SK-N-SH treated with all-trans-retinoic acid at 6 μM for 48 hours (cell line): ENCODE results near the gene RRN3.
A peak's percentile ranks its signal among the peaks of the same experiment; 100 is the strongest.
"Not testable (repeated sequence)": the region's sequence is repeated elsewhere in the genome, so short reads cannot be mapped to it uniquely, and the experiment has no call there.

Experiments
- ATAC-seq: fragments of 200-7000 bp; cut with Tn5 transposase; 3 replicates; pipeline ENCODE4 v1.9.1; 2020; ENCODE audit warnings: mild to moderate bottlenecking, moderate library complexity
- BACH2 ChIP-seq: fragments of 250-450 bp; sonication (Bioruptor Pico); IDR thresholded peaks from 2 replicates; pipeline ENCODE4 v1.9.0; 2021; ENCODE audit warnings: mild to moderate bottlenecking, borderline replicate concordance
- ESRRG ChIP-seq: fragments of 250-450 bp; sonication (Bioruptor Pico); IDR thresholded peaks from 2 replicates; pipeline ENCODE4 v1.6.1; 2021; ENCODE audit warnings: mild to moderate bottlenecking
- GLIS3 ChIP-seq: fragments of 250-450 bp; sonication (Bioruptor Pico); IDR thresholded peaks from 2 replicates; pipeline ENCODE4 v1.5.0; 2020; ENCODE audit warnings: mild to moderate bottlenecking, moderate library complexity
- OSR1 ChIP-seq: fragments of 250-450 bp; sonication (Bioruptor Pico); IDR thresholded peaks from 2 replicates; pipeline ENCODE4 v1.8.0; 2022; ENCODE audit warnings: moderate library complexity, mild to moderate bottlenecking, inconsistent platforms
- PPARA ChIP-seq: fragments of 250-450 bp; sonication (Bioruptor Pico); IDR thresholded peaks from 2 replicates; pipeline ENCODE4 v1.5.0; 2020; ENCODE audit warnings: mild to moderate bottlenecking, borderline replicate concordance
- RARB ChIP-seq: fragments of 250-450 bp; sonication (Bioruptor Pico); IDR thresholded peaks from 2 replicates; pipeline ENCODE4 v1.8.0; 2021; ENCODE audit warnings: mild to moderate bottlenecking, moderate library complexity
- ZFP30 ChIP-seq: fragments of 450-650 bp; formaldehyde crosslinking; IDR thresholded peaks from 2 replicates; pipeline ENCODE4 v1.5.0; 2022; ENCODE audit warnings: mild to moderate bottlenecking, moderate library complexity
- ZNF565 ChIP-seq: fragments of 450-650 bp; formaldehyde crosslinking; conservative IDR thresholded peaks from 2 replicates; pipeline ENCODE4 v1.5.0; 2020; ENCODE audit warnings: low read depth, mild to moderate bottlenecking, moderate library complexity
- ZNF8 ChIP-seq: fragments of 450-650 bp; formaldehyde crosslinking; IDR thresholded peaks from 2 replicates; pipeline ENCODE4 v1.5.0; 2020; ENCODE audit warnings: mild to moderate bottlenecking, moderate library complexity
- TF ChIP-seq, protein P1 (sequence below): fragments of 250-450 bp; sonication (Bioruptor Pico); IDR thresholded peaks from 2 replicates; pipeline ENCODE4 v1.8.0; 2020; ENCODE audit warnings: mild to moderate bottlenecking, moderate library complexity, borderline replicate concordance
- TF ChIP-seq, protein P2 (sequence below): fragments of 250-450 bp; sonication (Bioruptor Pico); IDR thresholded peaks from 2 replicates; pipeline ENCODE4 v1.8.0; 2021; ENCODE audit warnings: low read depth, mild to moderate bottlenecking, moderate library complexity, borderline replicate concordance

The RRN3 gene

GRCh38 chr16:15099366-15099909, 5.4 kb upstream of the RRN3 start:
- ATAC-seq: not testable (repeated sequence)

DNA sequence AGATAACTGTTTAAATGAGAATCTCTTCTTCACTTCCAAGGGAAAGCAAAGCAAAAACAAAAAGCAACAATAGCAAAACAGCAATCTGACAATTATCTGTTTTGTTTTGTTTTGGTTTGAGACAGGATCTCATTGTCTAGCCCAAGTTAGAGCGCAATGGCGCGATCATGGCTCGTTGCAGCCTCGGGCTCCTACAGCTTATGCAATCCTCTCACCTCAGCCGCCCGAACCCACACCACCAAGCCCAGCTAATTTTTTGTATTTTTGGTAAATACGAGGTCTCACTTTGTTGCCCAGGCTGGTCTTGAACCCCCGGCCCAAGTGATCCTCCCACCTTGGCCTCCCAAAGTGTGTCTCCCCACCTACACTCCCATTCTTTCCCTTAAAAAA, 2.5 kb upstream of the RRN3 start:
- not testable (repeated sequence) for ATAC-seq

DNA sequence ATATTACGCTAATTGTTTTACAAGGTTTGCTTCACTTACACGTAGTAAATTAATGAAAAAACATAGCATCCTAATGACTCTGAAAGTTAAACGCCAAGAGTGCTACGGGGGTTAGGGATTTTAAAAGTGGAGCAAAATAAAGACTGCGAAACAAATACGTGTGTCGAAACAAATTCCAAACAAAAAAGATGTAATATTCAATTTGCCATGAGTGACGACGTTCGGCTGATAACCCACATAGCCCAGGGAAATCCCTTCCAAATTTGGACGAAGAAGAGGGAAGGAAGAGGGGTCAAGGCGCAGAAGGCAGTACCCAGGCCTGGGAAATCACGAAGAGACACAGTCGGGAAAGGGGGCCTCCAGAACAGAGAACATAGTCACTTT, 509 bp downstream of the RRN3 start:
- ATAC-seq: not testable (repeated sequence)

DNA sequence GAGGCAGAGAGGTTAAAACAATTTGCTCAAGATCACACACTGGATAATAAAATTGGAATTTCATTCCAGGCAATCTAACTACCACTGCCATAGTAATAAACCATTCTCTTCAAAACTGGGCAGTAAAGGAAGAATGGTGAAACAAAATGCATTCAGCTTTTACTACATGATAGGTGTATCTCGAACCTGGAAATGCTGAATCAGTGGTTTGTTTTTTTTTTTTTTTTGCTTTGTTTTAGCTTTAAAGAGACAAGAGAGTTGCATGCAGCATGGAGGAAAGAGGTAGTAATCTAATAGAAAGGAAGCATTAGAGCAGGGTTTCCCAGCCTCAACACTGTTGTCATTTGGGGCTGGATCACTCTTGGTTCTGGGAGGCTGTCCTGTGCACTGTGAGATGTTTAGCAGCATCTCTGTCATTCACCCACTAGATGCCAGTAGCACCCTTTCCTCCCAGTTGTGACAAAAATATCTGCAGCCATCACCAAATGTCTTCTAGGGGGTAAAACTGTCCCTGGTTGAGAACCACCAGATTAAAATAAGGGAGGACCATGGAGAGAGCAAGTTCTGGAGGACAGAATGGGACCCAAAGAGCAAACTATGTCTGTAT, 3.3 kb downstream of the RRN3 start:
- ATAC-seq: not testable (repeated sequence)

- not testable (repeated sequence) for ATAC-seq
Measured at GRCh38 chr16:15082788-15083187, 11.3 kb downstream of the RRN3 start.

DNA sequence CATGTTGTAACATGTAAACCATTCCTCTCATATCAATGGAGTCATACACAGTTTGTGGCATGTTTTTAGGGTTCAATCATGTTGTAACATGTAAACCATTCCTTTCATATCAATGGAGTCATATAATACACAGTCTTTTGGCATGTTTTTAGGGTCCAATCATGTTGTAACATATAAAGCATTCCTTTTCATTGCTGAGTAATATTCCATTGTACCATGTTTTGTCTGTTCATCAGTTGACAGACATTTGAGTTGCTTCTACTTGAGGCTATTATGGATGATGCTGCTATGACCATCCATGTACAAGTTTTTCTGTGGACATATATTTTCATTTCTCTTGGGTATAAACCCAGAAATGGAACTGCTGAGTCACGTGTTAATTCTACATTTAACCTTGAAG, 13.2 kb downstream of the RRN3 start:
- not testable (repeated sequence) for ATAC-seq

DNA sequence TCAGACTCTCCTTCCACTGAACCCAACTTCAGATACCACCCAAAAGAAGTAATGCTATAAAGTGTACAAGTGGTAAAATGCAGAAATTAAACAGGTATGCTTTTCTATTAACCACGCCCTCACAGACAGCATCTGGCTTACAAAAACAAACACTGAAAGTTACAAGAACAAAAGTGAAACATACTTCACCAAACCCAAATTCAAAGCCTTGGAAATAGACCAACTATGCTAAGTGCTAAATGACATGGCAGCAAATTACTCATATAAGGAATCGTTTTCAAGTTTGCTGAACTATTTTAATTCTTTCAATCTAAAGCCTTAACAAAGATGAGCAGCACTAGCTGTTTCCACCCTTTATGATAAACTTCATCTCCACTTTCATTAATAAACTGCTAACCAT, 17.9 kb downstream of the RRN3 start:
- ATAC-seq: not testable (repeated sequence)

DNA sequence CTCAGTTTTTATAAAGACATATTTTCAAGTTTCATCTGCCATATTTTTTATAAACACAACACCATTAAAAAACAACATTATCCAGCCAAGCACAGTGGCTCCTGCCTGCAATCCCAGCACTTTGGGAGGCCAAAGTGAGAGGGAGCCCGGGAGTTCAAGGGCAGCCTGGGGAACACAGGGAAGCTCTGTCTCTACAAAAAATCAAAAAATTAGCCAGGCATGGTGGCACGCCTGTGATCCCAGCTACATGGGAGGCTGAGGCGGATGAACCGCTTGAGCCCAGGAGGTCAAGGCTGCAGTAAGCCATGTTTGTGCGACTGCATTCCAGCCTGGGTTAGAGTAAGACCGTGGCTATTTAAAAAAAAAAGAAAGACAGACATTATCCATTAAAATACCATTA, 21.0 kb downstream of the RRN3 start:
- ATAC-seq: no peak; the same call in 2 of the 3 replicates
- TF ChIP-seq, protein P1, sequence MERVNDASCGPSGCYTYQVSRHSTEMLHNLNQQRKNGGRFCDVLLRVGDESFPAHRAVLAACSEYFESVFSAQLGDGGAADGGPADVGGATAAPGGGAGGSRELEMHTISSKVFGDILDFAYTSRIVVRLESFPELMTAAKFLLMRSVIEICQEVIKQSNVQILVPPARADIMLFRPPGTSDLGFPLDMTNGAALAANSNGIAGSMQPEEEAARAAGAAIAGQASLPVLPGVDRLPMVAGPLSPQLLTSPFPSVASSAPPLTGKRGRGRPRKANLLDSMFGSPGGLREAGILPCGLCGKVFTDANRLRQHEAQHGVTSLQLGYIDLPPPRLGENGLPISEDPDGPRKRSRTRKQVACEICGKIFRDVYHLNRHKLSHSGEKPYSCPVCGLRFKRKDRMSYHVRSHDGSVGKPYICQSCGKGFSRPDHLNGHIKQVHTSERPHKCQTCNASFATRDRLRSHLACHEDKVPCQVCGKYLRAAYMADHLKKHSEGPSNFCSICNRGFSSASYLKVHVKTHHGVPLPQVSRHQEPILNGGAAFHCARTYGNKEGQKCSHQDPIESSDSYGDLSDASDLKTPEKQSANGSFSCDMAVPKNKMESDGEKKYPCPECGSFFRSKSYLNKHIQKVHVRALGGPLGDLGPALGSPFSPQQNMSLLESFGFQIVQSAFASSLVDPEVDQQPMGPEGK: no peak
- TF ChIP-seq OSR1 (CRISPR knock-in tag) (no peak), RARB (no peak), PPARA (CRISPR knock-in tag) (no peak), ZFP30 (no peak), GLIS3 (CRISPR knock-in tag) (no peak), ZNF565 (CRISPR knock-in tag) (no peak), ZNF8 (CRISPR knock-in tag) (no peak), ESRRG (CRISPR knock-in tag) (no peak), BACH2 (no peak)
- TF ChIP-seq, protein P2, sequence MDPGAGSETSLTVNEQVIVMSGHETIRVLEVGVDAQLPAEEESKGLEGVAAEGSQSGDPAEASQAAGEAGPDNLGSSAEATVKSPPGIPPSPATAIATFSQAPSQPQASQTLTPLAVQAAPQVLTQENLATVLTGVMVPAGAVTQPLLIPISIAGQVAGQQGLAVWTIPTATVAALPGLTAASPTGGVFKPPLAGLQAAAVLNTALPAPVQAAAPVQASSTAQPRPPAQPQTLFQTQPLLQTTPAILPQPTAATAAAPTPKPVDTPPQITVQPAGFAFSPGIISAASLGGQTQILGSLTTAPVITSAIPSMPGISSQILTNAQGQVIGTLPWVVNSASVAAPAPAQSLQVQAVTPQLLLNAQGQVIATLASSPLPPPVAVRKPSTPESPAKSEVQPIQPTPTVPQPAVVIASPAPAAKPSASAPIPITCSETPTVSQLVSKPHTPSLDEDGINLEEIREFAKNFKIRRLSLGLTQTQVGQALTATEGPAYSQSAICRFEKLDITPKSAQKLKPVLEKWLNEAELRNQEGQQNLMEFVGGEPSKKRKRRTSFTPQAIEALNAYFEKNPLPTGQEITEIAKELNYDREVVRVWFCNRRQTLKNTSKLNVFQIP: no peak

DNA sequence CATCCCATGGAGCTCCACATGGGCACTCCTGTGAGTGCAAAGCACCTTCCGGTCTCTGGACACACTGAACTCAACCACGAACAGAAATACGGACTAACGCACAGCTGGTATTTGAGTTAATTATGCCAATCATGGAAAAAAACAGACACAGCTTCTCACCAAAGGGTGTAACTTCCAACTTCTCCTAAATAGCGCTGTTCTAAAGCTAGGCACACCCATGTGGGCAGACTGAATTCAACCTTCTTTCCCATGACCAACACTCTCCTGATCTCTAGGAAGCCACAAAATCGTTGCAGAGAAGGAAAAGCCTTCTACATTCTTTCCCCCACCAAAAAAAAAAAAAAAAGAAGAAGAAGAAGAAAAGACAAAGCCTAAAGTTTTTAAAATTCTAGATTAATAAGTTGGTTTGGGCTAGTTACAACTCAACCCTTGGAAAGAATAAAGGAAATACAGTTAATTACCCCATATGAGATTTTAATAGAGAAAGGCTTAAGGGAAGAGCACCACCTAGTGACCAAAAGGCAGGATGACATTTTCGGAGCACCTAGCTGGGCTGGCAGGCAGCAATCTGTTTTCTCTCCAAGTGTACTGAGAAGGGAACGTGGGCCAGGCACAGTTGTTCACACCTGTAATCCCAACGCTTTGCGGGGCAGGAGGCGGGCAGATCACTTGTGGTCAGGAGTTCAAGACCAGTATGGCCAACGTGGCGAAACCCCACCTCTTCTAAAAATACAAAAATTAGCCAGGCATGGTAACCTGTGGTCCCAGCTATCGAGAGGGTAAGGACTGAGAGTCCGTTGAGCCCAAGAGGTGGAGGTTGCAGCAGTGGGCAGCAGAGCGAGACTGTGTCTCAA, 21.9 kb downstream of the RRN3 start:
- ATAC-seq: peak; percentile 92

DNA sequence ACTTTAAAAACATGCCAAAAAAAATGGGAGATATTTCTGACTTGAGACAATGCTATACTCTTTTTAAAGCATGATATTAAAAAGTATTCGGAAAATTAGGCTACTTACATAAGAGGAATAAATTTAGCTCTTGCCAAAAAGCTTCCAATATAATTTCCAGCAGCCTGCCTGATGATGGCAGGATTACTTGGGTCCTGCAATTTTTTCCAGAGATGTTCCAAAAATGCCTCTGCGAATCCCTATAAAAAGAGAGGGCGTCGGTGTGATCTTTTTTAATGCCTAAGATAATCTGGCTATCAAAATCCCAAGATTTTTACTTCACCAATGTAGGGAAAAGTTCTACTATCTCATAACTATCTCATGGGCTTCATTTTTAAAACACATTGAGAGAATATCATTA, 23.1 kb downstream of the RRN3 start:
- ATAC-seq: not testable (repeated sequence)

- not testable (repeated sequence) for ATAC-seq
Measured at GRCh38 chr16:15066690-15067089, 27.4 kb downstream of the RRN3 start.

DNA sequence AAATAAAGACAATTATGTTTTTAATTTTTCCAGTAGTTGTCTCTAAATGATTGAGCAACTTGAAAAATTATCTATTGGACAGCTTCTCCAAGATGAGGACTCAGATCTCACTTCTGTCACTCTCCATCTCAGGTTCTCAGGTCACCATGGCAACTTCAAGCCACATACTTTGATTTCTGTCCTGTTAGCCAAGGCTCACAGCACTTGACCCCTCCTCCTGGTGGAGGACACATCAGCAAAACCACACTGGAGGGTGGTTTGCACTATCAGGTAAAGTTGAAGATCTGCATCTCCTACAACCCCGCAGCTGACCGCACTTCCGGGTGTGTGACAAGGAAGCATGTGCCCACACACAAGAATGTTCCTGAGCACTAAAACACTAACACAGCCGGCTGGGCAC, 28.1 kb downstream of the RRN3 start:
- not testable (repeated sequence) for ATAC-seq

DNA sequence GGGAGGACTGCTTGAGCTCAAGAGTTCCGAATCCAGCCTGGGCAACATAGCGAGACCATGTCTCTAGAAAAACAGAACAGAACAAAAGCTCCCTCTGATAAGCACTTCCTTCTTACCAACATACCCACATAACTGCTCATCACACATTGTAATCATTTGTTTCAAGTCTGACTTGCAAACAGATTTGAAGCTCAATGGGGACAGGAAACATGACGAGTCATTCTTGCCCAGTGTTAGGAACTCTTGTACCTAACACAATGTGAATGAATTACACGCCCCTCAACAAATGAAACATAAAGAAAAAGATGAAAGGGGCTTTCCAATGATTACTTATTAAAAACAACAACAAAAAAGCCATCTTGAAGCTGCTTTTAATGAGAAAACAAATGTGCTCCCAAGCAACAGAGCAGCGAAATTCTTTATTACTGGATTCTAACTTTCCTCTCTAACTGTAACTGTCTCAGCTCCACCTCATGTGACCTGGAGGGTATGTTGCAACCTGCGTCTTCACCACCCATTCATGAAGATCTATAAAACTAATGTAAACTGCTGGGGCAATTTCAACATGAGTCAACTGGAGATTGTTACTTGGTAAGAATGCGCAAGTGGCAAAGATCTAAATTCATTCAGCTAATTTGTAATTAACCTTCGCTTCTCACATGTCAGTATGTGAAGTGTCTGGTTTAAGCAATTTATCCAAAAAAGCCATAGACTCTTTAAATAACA, 31.8 kb downstream of the RRN3 start:
- ATAC-seq: not testable (repeated sequence)
